Panc1 (cell line): ENCODE measurements around the gene TBXAS1. TPM values are rescaled to one million over a fixed set of nuclear protein-coding genes. Genes with fewer than 3 reads are reported as not detected.

Experiments
- ATAC-seq: fragments of 200-7000 bp; cut with Tn5 transposase; 2 replicates; pipeline ENCODE4 v1.9.1; 2020; ENCODE audit warnings: mild to moderate bottlenecking, moderate library complexity
- BruUV-seq: library from RNA; stranded (reverse); fragments of 400-500 nt; replicated peaks from 2 replicates; lab custom pipeline; 2021; lab: Mats Ljungman, UMichigan
- CTCF ChIA-PET: fragments of 300-600 bp; sonication (Branson Sonifier 250); formaldehyde crosslinking; loops from one replicate; lab custom pipeline; 2022; ENCODE audit warnings: antibody characterized with exemption; lab: Charles Lee
- POLR2A ChIA-PET: fragments of 300-600 bp; sonication (Branson Sonifier 250); formaldehyde crosslinking; loops from one replicate; lab custom pipeline; 2022; ENCODE audit warnings: antibody characterized with exemption; lab: Charles Lee
- DNase-seq: peaks from one replicate; pipeline ENCODE4 v3.0.0-alpha.2; 2010; ENCODE audit warnings: low read depth, low spot score
- H3K27ac ChIP-seq: 2 replicates; pipeline ENCODE4 v1.5.1; 2011; ENCODE audit warnings: mild to moderate bottlenecking, low read length, inconsistent platforms
- H3K27me3 ChIP-seq: fragments of 200-500 bp; sonication (Bioruptor generic); 2 replicates; pipeline ENCODE4 v1.6.0; 2014; ENCODE audit warnings: low read length, inconsistent platforms; ENCODE audit not compliant: control insufficient read depth, insufficient read depth
- H3K36me3 ChIP-seq: fragments of 200-500 bp; sonication (Bioruptor generic); 2 replicates; pipeline ENCODE4 v1.5.1; 2014; ENCODE audit warnings: inconsistent platforms, mild to moderate bottlenecking, low read length, moderate library complexity; ENCODE audit not compliant: control insufficient read depth, insufficient read depth
- H3K4me1 ChIP-seq: 2 replicates; pipeline ENCODE4 v1.5.1; 2011; ENCODE audit warnings: inconsistent platforms, mild to moderate bottlenecking, low read length, moderate library complexity; ENCODE audit not compliant: control insufficient read depth, insufficient read depth
- H3K4me3 ChIP-seq, 2 experiments: 2 replicates each; pipeline ENCODE4 v1.5.1; 2011 to 2012; ENCODE audit warnings: low read depth in 2 of 2, low read length in 2 of 2, mild to moderate bottlenecking in 2 of 2, inconsistent platforms in 1 of 2, moderate library complexity in 1 of 2
- H3K9me3 ChIP-seq: fragments of 200-500 bp; sonication (Bioruptor generic); 2 replicates; pipeline ENCODE4 v1.5.1; 2014; ENCODE audit warnings: low read depth, mild to moderate bottlenecking, inconsistent platforms, low read length, moderate library complexity; ENCODE audit not compliant: control insufficient read depth, insufficient read depth
- POLR2AphosphoS5 ChIP-seq: IDR thresholded peaks from 2 replicates; pipeline ENCODE4 v1.6.1; 2012; ENCODE audit warnings: mild to moderate bottlenecking, low read depth, low read length, moderate library complexity
- REST ChIP-seq, 2 experiments: IDR thresholded peaks; 2 replicates each; pipeline ENCODE4 v1.6.1; 2011 to 2012; ENCODE audit warnings: low read depth in 2 of 2, control low read depth in 1 of 2, low read length in 1 of 2, mild to moderate bottlenecking in 1 of 2, moderate library complexity in 1 of 2; ENCODE audit not compliant: insufficient read depth in 1 of 2
- SIN3A ChIP-seq: IDR thresholded peaks from 2 replicates; pipeline ENCODE4 v1.6.1; 2012; ENCODE audit warnings: low read depth, mild to moderate bottlenecking, low read length, moderate library complexity, borderline replicate concordance; ENCODE audit not compliant: insufficient read depth
- TCF7L2 ChIP-seq: IDR thresholded peaks from 2 replicates; pipeline ENCODE4 v1.6.1; 2011; ENCODE audit warnings: mild to moderate bottlenecking, low read depth, low read length, inconsistent platforms
- in situ Hi-C: cut with HindIII; loops from 2 replicates; pipeline ENCODE4 v1.10.0; 2016; ENCODE audit warnings: low sequenced_read_pairs, low pct_unique_long_range_greater_than_20kb
- intact Hi-C: fragments of 100-400 bp; cut with micrococcal nuclease; formaldehyde crosslinking; loops from one replicate; pipeline ENCODE4 v1.10.0; 2022; ENCODE audit not compliant: unreplicated experiment
- total RNA-seq: library from RNA; stranded (reverse); gene quantifications from one replicate; pipeline ENCODE4 v1.2.1, GENCODE V29; 2021; ENCODE audit not compliant: unreplicated experiment
- TF ChIP-seq, protein P1 (sequence below): fragments of 450-650 bp; IDR thresholded peaks from 2 replicates; pipeline ENCODE4 v1.5.1; 2017; ENCODE audit warnings: mild to moderate bottlenecking

TBXAS1 gene
- total RNA-seq, 1 experiment from 2014 or later: 4.4 TPM

DNA sequence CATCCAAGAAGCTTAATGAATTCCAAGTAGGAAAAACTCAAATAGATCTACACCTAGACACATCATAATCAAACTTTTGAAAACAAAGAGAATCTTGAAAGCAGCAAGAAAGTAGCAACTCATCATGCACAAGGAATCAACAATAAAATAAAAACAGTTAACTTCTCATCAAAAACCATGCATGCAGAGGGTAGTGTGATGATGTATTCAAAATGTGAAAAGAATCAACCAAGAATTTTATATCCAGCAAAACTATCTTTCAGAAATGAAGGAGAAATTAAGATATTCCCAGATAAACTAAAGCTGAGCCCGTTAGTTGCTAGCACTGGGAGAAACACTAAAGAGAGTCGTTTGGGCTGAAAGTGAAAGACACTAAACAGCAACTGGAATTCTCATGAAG, 238.0 kb downstream of the TBXAS1 start:
- in situ Hi-C loops: no loop called here

DNA sequence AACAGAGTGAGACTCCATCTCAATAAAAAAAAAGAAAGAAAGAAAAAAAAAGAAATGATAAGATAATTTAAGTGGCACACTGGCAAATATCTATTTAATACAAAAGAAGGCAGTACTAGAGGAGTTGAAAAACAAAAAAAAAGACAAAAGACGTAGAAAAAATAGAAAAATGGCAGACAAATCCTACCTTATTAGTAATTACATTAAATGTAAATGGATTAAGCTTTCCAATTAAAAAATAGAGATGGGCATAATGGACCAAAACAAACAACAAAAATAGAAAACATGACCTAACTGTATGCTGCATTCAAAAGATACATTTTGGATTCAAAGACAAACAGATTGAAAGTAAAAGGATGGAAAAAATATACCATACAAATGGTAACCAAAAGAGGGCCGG, 239.0 kb downstream of the TBXAS1 start:
- Histone ChIP-seq H3K4me1 (0 out of 2 replicates have a peak, but pooled peaks cover 3% of the 10 kb centered on the region), H3K36me3 (no peaks in the 10 kb centered on the region), H3K4me3 (no peak overlapping the region), H3K27me3 (no peaks in the 10 kb centered on the region), H3K27ac (no peak overlapping the region), H3K9me3 (peaks cover 33% of the 10 kb centered on the region)
- DNase-seq (no peak), ATAC-seq (no peak)
- TF ChIP-seq TCF7L2 (no peak), REST (IDR thresholded peaks at IDR 0.05; ENCODE audit: insufficient read depth in 1 of 2, low read depth in 2 of 2, low read length in 1 of 2) (no peak), SIN3A (no peak), POLR2AphosphoS5 (no peak)
- TF ChIP-seq, protein P1, sequence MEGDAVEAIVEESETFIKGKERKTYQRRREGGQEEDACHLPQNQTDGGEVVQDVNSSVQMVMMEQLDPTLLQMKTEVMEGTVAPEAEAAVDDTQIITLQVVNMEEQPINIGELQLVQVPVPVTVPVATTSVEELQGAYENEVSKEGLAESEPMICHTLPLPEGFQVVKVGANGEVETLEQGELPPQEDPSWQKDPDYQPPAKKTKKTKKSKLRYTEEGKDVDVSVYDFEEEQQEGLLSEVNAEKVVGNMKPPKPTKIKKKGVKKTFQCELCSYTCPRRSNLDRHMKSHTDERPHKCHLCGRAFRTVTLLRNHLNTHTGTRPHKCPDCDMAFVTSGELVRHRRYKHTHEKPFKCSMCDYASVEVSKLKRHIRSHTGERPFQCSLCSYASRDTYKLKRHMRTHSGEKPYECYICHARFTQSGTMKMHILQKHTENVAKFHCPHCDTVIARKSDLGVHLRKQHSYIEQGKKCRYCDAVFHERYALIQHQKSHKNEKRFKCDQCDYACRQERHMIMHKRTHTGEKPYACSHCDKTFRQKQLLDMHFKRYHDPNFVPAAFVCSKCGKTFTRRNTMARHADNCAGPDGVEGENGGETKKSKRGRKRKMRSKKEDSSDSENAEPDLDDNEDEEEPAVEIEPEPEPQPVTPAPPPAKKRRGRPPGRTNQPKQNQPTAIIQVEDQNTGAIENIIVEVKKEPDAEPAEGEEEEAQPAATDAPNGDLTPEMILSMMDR: no peak
- intact Hi-C loops: no loop called here
- ChIA-PET CTCF (no interaction called here), POLR2A (no interaction called here)
- in situ Hi-C loops: no loop called here
- no TSS peak for BruUV-seq

More for the DNA sequence above, 238.0 kb downstream of the TBXAS1 start:
- no peak for DNase-seq
- ChIA-PET POLR2A (no interaction called here), CTCF (no interaction called here)
- Histone ChIP-seq H3K4me3 (no peak overlapping the region), H3K27ac (no peak overlapping the region), H3K27me3 (no peaks in the 10 kb centered on the region), H3K4me1 (0 out of 2 replicates have a peak, but pooled peaks cover 3% of the 10 kb centered on the region), H3K9me3 (peaks cover 33% of the 10 kb centered on the region), H3K36me3 (no peaks in the 10 kb centered on the region)
- BruUV-seq: no TSS peak
- intact Hi-C loops: no loop called here
- TF ChIP-seq, protein P1: no peak
- TF ChIP-seq TCF7L2 (no peak), POLR2AphosphoS5 (no peak), REST (IDR thresholded peaks at IDR 0.05; ENCODE audit: insufficient read depth in 1 of 2, low read depth in 2 of 2, low read length in 1 of 2) (no peak)
- ATAC-seq: no peak
